Ishikawa (cell line): ENCODE results near the gene CHRDL2.

Source experiments
- CEBPB ChIP-seq: IDR thresholded peaks from 2 replicates; pipeline ENCODE4 v1.6.1; 2012
- CREB1 ChIP-seq: IDR thresholded peaks from 2 replicates; pipeline ENCODE4 v1.6.1; 2012; ENCODE audit warnings: low read depth
- EGR1 ChIP-seq: IDR thresholded peaks from 2 replicates; pipeline ENCODE4 v1.6.1; 2012
- EP300 ChIP-seq: IDR thresholded peaks from 2 replicates; pipeline ENCODE4 v1.6.1; 2012; ENCODE audit warnings: borderline replicate concordance
- FOXM1 ChIP-seq: IDR thresholded peaks from 2 replicates; pipeline ENCODE4 v1.6.1; 2012; ENCODE audit warnings: low read depth, borderline replicate concordance
- MAX ChIP-seq: IDR thresholded peaks from 2 replicates; pipeline ENCODE4 v1.6.1; 2012
- NFIC ChIP-seq: IDR thresholded peaks from 2 replicates; pipeline ENCODE4 v1.6.1; 2012
- RAD21 ChIP-seq: IDR thresholded peaks from 2 replicates; pipeline ENCODE4 v1.6.1; 2012; ENCODE audit warnings: low read depth
- REST ChIP-seq: IDR thresholded peaks from 2 replicates; pipeline ENCODE4 v1.6.1; 2012; ENCODE audit warnings: low read depth, mild to moderate bottlenecking
- TAF1 ChIP-seq: IDR thresholded peaks from 2 replicates; pipeline ENCODE4 v1.6.1; 2012; ENCODE audit warnings: low read depth, mild to moderate bottlenecking
- TCF12 ChIP-seq: IDR thresholded peaks from 2 replicates; pipeline ENCODE4 v1.6.1; 2012; ENCODE audit warnings: low read depth
- TEAD4 ChIP-seq: IDR thresholded peaks from 2 replicates; pipeline ENCODE4 v1.6.1; 2012
- USF1 ChIP-seq: IDR thresholded peaks from 2 replicates; pipeline ENCODE4 v1.6.1; 2012
- YY1 ChIP-seq: IDR thresholded peaks from 2 replicates; pipeline ENCODE4 v1.6.1; 2012; ENCODE audit warnings: low read depth
- ZBTB7A ChIP-seq: IDR thresholded peaks from 2 replicates; pipeline ENCODE4 v1.6.1; 2012; ENCODE audit warnings: low read depth

CHRDL2 gene

GRCh38 chr11:74672956-74673692 lies 58.1 kb downstream of the CHRDL2 start:
- TF ChIP-seq CREB1 (no peak), USF1 (no peak), RAD21 (no peak), TEAD4 (no peak), REST (no peak), FOXM1 (no peak), TAF1 (no peak), TCF12 (no peak), MAX (no peak), CEBPB (no peak), YY1 (no peak)

- TF ChIP-seq FOXM1 (no peak), ZBTB7A (no peak), EGR1 (no peak)
Measured at GRCh38 chr11:74672332-74672955, 58.8 kb downstream of the CHRDL2 start.

GRCh38 chr11:74671520-74672196 lies 59.6 kb downstream of the CHRDL2 start:
- no peak for TF ChIP-seq CEBPB
- TF ChIP-seq EP300, result no peak
- no peak for TF ChIP-seq RAD21
- no peak for TF ChIP-seq TAF1

GRCh38 chr11:74670171-74670570 lies 61.1 kb downstream of the CHRDL2 start:
- TF ChIP-seq FOXM1, result no peak

- no peak for TF ChIP-seq REST
- TF ChIP-seq EGR1, result no peak
- no peak for TF ChIP-seq NFIC
- TF ChIP-seq USF1, result no peak
- no peak for TF ChIP-seq MAX
- TF ChIP-seq ZBTB7A, result no peak
- no peak for TF ChIP-seq TEAD4
- TF ChIP-seq RAD21, result no peak
- no peak for TF ChIP-seq TAF1
- TF ChIP-seq CREB1, result no peak
Measured at GRCh38 chr11:74669211-74670160, 61.7 kb downstream of the CHRDL2 start.

GRCh38 chr11:74663315-74663714 lies 67.9 kb downstream of the CHRDL2 start:
- no peak for TF ChIP-seq REST
- no peak for TF ChIP-seq NFIC
- TF ChIP-seq TEAD4, result no peak
- TF ChIP-seq EGR1, result no peak
- no peak for TF ChIP-seq RAD21
- TF ChIP-seq TAF1, result no peak
- TF ChIP-seq CREB1, result no peak
- no peak for TF ChIP-seq FOXM1
- no peak for TF ChIP-seq TCF12
- no peak for TF ChIP-seq EP300
- TF ChIP-seq USF1, result no peak
- TF ChIP-seq YY1, result no peak
- TF ChIP-seq ZBTB7A, result no peak
